ENCODE results near the gene CDIPT.

Gene CDIPT

DNA sequence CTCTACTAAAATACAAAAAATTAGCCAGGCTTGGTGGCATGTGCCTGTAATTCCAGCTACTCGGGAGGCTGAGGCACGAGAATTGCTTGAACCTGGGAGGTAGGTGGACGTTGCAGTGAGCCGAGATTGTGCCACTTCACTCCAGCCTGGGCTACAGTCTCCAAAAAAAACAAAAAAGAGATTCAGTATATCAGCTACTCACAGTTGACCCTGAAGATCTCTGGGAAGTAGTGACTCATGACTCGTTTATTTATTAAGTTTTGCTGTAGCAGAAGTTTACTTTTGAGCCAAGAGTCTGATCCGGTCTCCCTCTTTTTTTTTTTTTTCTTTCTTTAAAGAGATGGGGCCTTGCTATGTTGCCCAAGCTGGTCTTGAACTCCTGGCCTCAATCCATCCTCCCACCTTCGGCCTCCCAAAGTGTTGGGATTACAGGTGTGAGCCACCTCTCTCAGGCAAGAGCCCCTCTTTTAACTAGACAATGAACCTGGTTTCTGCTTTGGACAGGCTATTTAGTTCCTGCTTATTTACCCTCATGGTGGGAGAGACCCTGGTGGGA lies 38.4 kb downstream of the CDIPT start:
- DNase-seq: peak; percentile 83

DNA sequence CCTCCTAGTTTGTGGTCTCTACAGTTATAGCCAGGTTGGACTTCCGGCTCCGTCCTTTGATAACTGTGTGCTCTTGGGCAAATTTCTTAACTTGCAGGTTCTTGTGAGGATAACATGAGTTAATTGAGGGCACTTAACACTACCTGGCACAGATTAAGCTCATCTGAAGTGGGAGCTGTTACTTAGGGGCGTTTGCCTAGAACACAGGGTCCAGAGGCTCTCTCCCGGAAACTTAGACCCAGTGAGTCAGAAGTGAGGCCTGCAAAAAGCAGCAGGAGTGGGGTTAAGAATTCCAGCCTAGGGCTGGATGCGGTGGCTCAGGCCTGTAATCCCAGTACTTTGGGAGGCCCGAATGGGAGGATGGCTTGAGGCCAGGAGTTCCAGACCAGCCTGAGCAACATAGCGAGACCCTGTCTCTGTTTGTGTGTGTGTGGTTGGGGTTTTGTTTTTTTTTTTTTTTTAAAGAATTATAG lies 41.3 kb downstream of the CDIPT start:
- peak; percentile 90 for DNase-seq

DNA sequence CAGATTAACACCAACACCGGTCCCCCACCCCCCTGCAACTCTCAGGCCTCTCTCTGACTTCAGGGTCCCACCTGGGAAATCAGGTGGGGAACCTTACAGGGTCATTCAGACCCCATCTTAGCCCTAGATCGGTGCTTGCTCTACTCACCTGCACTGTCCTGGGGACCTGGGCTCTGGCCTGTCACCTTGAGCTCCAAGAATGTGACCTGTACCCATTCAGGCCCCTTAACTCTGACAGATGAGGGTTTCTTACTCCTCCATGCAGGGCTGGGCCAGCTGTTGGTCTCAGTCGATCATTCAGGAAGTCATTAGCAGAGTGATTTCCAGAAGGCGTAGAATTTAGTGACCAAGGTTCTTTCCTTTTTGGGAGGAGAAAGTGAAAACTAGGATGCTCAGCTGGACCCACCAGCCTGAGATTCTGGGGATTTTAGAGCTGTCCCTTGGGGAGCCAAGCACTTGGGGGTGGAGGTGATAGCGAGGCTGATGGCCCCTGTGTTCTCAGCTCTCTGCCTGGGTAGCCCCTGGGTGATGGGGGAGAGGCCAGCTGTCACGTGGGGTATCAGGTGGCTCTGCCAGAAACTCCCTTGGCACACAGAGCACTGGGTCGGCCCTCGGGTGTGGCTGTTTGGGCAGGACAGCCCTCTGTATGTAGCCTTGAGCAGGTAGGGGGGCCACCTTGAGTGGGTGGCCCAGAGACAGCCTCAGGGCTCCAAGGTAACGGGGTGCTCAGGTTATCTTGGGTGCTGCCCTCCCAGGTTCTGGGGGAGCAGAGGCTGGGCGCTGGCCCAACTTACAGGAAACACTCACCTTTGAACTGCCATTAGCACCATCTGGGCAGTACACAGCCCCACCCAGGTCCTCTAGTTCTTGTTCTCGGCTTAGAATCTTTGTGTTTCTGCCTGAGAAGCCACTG lies 42.0 kb downstream of the CDIPT start:
- peak; percentile 44 for DNase-seq

DNA sequence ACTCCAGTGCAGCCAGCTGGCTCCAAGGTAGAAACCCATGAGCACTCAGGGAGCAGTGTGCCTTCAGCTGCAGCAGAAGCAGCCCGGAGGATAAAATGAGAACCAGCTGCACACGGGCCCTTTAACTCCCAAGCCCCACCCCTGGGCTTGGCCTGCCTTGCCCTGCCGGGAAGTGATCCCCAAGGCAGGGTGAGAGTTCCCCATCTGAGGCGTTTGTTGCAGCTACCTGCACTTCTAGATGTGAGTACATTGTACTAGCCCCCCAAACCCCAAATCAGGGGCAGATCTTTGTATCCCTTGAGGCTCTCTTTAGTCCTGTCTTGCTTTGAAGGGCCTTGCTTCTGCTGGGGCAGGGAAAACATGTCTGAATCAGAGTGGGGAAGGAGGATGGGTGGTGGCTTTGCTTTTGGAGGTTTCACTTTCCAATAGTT lies 42.7 kb downstream of the CDIPT start, which contains the start of gene MVP:
TSS of gene MVP (plus strand) at position 192 of the 431 bp plus-strand sequence. CDS start 10,088 bp downstream, outside the sequence.
- peak; percentile 74 for DNase-seq

DNA sequence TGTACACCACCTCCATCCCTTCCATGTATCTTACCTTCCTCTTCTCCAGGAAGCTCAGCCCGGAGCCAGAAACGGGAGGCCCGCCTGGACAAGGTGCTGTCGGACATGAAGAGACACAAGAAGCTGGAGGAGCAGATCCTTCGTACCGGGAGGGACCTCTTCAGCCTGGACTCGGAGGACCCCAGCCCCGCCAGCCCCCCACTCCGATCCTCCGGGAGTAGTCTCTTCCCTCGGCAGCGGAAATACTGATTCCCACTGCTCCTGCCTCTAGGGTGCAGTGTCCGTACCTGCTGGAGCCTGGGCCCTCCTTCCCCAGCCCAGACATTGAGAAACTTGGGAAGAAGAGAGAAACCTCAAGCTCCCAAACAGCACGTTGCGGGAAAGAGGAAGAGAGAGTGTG lies 43.5 kb downstream of the CDIPT start:
- DNase-seq: no peak

DNA sequence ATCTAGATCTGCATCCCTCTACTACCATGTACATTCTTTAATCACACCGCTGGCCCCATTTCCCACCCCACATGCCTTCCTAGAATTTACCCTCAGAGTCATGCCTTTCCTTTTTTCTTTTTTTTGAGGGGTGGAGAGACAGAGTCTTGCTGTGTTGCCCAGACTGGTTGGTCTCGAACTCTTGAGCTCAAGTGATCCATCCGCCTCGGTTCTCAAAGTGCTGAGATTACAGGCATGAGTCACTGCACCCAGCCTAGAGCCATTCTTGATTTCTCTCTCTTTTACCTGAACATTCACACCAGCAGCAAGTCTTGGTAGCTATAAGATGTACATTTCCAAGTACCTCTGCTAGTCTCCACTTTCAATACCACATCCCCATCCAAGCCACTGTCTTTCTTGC lies 44.9 kb downstream of the CDIPT start:
- DNase-seq: no peak

DNA sequence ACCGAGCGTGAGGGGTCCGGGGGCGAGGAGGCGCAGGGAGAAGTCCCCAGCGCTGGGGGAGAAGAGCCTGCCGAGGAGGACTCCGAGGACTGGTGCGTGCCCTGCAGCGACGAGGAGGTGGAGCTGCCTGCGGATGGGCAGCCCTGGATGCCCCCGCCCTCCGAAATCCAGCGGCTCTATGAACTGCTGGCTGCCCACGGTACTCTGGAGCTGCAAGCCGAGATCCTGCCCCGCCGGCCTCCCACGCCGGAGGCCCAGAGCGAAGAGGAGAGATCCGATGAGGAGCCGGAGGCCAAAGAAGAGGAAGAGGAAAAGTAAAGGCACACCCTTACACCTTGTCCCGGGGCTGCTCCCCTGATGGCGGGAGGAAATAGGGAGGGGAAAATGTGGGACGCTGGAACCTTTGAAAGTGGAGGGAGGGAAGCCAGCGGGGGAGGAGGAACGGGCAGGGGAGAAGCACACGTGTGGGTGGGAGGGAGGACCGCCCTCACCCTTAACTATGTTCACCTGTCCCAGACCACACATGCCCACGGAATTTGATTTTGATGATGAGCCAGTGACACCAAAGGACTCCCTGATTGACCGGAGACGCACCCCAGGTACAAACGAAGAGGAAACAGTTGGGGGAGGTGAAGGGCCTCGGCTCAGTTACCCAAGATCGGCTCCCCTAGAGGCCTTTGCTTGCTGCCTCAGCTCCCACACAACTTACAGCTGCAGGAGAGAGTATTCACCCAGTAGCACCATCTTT lies 46.2 kb downstream of the CDIPT start:
- peak; percentile 76 for DNase-seq

DNA sequence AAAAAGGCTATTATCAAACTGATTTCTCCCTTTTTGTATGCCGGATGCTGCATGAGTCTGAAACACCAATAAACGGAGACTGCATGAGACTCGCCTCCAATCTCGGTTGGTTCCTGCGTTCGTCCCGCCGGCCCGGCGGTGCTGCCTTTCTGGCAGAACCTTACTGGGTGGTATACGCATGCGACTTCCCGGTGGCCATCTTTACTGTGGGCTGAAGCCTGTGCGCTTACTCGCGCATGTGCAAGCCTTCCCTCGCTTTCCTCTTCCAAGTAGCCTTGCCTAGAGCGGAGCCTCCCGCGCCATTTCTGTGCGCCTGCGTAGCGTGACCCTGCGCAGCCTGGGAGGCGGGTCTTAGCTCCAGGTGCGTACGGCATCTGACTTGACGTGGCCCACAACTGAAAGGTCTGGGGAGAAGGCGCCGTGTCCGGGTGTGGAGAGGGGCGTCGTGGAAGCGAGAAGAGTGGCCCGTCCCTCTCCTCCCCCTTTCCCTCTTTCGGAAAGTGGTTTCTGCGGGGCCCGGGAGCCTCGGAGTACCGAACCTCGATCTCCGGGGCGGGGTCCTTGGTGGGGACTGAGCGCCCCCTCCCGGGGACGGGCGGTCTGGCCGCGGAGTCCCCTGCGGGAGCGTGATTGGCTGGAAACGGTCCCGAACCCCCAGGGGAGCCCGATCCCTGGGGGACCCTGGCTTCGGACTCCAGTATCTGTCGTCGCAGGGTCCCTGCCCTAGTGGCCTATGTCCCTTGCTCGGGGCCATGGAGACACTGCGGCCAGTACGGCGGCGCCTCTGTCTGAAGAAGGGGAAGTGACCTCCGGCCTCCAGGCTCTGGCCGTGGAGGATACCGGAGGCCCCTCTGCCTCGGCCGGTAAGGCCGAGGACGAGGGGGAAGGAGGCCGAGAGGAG lies 47.0 kb downstream of the CDIPT start, which contains the start of gene PAGR1:
TSS of gene PAGR1 (plus strand) at position 360 of the 901 bp plus-strand sequence. CDS start at position 734, 374 bp downstream.
- peak; percentile 99 for DNase-seq

DNA sequence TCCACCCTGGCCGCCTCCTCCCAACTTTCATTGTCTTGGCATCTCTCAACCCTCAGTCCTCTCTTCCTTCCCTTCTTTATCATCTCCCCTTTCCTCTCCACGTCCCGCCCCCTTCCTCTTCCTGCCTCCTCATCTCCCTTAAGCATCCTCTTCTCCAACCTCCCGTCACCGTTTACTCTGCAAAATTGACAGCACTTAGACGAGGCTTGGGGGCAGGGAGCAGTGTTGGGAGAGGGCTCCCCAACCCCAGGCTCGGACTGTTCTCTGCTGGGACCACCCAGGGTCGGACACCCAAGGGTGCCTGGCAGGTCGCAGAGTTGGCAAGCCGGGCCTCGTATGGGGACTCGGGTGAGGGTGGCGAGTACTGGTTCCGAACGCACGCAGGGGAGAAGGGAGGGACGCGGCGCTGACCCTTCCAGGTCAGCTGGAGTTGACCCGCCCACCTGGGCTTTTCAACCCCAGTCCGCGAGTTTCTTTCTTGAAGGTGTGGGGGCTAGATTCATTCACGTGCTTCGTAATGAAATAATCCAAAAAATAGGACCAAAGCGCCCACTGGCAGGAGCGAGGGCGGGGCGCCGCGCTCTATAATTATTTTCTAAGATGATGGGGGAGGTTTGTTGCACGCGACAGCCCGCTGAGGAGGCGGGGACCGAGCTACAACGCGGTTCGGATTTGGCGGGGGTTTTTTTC lies 47.8 kb downstream of the CDIPT start:
- peak; percentile 45 for DNase-seq

DNA sequence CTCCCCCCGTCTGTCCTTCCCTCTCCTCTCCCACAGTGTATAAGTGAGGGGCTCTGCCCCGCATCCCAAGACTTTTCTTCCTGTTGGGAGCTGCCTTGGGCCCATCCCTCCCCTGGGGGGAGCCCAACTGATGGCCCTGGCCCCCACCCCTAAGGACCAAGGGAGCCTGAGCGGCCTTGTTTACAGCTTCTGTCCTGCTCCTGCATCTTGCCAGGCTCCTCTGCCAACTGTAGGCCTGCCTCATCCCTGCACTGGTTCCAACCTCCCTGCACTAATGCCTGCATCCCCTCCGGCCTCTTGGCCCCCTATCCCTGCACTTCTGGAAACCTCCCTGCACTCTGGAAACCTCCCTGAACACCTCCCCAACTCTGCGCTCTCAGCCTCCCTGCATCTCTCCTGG lies 48.4 kb downstream of the CDIPT start:
- no peak for DNase-seq

DNA sequence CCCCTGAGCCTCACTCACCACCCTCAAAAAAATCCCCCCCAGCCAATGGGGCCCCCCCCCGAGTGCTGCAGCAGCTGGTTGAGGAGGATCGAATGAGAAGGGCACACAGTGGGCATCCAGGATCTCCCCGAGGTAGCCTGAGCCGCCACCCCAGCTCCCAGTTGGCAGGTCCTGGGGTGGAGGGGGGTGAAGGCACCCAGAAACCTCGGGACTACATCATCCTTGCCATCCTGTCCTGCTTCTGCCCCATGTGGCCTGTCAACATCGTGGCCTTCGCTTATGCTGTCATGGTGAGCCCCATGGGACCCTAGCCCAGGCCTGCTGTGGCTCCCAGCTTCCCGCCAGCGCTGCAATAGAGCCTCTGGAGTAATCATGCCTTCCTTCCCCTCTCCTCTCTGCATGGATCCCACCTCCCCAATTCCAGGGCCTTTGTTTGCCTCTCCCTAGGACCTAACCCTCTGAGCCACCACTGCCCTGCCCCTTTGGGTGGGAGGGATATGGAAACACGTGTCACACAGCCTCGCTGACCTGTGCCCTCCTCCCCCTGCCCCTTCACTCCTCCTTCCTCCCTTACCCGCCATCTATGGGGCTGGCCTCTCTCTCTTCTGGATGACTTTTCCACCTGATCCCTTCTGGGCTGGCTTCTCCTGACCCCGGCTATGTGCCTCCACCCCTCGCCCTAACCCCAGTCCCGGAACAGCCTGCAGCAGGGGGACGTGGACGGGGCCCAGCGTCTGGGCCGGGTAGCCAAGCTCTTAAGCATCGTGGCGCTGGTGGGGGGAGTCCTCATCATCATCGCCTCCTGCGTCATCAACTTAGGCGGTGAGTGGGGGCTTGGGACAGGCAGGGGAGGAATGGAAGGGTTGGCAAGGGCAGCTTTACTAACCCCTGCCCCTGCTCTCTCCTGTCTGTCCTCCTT lies 49.1 kb downstream of the CDIPT start:
- no peak for DNase-seq

DNA sequence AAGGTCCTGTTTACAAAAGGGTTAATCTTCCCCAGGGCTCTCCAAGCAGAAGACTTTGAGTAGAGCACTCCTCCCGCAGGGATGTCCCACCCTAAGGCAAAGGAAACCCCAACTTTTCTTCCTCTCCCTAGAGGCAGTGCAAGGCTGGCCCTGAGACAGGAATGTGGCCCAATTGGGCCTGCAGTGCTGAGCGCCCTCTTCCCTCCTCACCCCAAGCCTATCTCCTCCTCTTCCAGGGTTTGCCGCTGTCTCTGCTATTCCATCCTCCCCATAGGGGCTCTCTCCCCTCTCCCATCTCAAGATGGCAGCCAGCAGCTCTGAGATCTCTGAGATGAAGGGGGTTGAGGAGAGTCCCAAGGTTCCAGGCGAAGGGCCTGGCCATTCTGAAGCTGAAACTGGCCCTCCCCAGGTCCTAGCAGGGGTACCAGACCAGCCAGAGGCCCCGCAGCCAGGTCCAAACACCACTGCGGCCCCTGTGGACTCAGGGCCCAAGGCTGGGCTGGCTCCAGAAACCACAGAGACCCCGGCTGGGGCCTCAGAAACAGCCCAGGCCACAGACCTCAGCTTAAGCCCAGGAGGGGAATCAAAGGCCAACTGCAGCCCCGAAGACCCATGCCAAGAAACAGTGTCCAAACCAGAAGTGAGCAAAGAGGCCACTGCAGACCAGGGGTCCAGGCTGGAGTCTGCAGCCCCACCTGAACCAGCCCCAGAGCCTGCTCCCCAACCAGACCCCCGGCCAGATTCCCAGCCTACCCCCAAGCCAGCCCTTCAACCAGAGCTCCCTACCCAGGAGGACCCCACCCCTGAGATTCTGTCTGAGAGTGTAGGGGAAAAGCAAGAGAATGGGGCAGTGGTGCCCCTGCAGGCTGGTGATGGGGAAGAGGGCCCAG lies 50.0 kb downstream of the CDIPT start:
- no peak for DNase-seq

DNA sequence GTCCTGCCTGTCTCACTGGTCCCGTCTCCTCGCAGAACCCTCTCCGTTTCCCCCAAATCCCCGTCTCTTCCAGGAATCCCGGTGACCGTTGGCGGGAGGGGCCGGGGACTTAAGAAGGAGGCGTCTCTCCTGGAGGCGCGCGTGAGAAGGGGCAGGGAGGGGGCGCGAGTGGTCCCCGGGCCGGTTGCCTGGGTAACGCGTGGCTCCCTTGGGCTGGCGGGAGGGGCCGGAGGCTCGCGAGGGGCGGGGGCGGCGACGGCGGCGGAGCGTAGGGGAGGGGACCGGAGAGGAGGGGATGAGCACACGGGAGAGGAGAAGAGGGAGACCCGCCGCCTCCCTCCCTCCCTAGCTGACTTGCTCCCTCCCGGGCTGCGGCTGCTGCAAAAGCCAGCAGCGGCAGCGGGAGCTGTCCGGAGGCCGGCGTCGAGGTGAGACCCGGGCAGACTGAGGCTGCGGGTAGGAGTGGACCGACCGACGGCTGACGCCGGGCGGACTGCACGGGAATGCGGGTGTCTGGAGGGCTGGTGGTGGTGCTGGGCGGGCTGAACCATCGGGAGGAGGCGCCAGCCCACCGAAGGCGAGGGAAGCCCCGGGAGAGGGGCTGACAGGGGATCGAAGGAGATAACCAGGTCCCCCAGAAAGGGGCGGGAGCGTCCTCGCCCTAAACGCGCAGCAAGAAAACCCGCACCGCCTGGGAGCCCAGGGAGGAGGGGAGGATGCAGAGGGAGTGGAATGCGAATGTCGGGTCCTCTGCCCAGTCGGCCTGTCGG lies 50.9 kb downstream of the CDIPT start, which contains the start of gene PRRT2:
TSS of gene PRRT2 (plus strand) at position 298 of the 770 bp plus-strand sequence. CDS start 862 bp downstream, outside the sequence.
- peak; percentile 55 for DNase-seq

DNA sequence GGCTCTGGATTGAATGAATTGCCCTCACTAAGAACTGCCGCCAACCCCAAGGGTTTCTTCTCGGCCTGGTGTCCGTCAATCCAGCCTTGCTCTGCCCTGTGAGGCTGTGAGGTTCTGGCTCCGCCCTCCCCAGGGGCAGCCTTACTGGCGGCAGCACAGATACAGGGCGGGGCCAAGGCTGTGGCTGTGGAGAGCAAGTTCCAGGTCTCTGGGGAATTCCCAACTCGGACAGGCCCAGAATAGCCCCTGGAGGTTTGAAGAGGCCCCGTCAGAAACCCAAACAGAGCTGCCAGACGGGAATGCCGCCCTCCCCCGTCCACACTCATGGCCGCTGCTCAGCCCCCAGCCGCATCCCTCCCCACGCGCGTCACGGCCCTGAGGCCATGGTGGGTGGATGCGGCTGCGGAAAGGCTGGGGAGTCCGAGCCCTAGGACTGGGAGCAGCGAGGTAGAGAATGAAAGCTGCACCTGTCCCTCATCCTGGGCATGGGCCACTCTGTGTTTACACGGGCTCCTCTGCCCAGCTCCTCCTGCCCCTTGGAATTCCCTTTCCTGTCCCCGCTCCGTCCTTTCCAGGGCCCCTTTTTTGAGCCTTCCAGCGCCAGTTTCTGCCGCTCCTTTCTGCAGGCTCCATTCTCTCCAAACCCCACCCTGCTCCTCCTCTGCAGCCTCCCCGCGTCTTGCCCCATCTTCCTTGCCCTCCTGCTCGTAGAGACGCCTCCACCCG lies 51.7 kb downstream of the CDIPT start:
- DNase-seq: peak; percentile 99

DNA sequence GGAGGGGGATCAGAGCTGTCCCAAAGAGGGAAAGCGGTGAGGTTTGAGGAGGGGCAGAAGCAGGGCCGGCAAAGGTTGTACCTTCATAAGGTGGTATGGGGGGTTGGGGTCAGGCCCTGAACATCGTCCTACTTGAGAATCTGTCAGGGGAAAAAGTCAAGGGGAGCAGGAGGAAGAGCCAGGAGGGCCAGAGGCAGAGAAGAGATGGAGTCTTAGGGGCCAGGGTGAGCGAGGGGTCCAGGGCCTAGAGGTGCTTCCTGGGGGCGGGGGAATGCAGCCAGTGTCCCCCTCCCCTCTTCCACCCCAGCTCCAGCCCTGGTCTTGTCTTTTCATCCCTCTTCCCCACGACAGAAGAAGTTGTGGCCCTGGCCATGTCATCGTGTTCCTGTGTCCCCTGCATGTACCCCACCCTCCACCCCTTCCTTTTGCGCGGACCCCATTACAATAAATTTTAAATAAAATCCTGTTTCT lies 52.3 kb downstream of the CDIPT start:
- DNase-seq: no peak

DNA sequence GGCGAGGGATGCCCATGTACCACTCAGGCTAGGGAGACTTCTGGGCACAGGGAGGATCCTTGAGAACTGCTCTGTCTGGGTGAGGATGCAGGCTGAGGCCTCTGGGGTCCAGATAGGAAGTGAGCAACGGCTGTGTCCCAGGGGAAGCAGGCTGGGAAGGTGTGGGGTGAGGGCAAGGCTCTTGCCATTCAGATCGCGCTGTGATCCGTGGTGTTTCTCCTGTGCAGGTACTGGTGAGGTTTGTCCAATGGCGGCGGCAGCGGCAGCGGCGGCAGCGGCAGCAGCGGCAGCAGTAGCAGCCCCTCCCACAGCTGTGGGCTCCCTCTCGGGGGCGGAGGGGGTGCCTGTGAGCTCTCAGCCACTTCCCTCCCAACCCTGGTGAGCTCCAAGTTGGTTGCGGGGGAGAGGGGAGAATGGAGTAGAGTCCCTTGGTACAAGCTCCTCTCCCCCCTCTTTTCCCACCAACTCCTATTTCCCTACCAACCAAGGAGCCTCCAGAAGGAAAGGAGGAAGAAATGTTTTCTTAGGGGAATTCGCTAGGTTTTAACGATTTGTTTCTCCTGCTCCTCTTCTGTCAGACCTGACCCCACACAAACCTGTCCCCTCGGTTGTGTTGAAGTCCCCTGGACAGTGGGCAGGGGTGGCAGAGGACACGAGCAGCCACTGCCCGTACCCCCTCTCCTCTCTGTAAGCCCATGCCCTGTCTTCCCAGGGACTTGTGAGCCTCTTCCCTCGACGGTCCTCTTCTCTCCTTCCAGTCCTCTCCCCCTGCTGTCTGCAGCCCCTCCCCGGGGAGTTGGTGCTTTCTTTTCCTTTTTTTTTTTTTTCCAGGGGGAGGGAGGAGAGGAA lies 53.0 kb downstream of the CDIPT start:
- DNase-seq: no peak

Data from EL (cell line).